ENCODE measurements around the gene PCSK4.
A peak's percentile ranks its signal among the peaks of the same experiment; 100 is the strongest.
"Not testable (repeated sequence)": the region's sequence is repeated elsewhere in the genome, so short reads cannot be mapped to it uniquely, and the experiment has no call there.

PCSK4 gene

DNA sequence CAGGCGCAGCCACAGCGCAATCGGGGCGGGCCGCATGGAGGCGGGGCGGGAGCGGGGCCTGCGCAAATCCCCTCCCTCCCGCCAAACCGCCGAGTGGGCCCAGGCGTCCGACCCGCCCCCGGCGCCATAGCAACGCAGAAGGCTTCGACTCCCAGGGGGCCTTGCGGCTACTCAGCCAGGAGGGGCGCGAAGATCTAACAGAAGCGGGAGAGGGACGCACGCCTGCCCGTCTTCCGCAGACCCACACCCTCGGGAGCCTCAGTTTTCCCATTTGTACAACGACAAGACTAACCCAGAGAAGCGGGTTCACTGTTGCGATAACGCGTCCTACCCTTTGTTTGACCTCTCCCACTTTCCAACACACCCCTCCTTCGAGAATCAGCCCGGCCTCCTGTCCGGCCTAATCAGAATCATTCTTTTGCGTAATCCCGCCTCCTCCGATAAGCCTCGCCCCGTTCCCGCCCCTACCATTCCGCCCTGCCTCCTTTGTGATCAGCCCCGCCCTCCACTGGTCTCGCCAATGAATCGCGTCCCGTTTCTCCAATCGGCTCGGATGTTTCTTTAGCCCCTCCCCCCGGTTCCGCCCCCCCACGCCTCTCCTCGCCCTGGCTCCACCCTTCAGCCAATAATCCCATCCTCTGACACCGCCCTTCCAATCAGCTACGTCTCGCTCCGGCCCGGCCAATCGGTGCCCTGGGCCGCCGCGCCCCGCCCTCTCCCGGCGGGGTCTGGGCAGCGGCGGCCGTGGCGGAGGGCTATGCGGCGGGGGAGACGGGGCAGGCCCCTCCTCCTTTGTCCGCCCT is at the start of gene PCSK4:
Gene PCSK4, minus strand, starts transcription at position 40 of the 803 bp plus-strand sequence. Its CDS starts 4 bp downstream, at position 36.
- DNase-seq (ENCODE audit: insufficient read length, low spot score) (peak; percentile 95), FAIRE-seq (peak; percentile 97)

DNA sequence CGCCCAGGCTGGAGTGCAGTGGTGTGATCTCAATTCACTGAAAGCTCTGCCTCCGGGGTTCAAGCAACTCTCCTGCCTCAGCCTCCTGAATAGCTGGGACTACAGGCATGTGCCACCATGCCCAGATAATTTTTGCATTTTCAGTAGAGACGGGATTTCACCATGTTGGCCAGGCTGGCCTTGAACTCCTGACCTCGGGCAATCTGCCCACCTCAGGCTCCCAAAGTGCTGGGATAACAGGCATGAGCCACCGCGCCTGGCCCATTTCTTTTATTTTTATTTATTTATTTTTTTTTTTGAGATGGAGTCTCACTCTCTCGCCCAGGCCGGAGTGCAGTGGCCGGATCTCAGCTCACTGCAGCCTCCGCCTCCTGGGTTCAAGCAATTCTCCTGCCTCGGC is 49.6 kb upstream of the PCSK4 start:
- not testable (repeated sequence) for FAIRE-seq; DNase-seq (ENCODE audit: insufficient read length, low spot score)

GRCh38 chr19:1538978-1539377 is 48.8 kb upstream of the PCSK4 start:
- FAIRE-seq (no peak), DNase-seq (ENCODE audit: insufficient read length, low spot score) (no peak)

DNA sequence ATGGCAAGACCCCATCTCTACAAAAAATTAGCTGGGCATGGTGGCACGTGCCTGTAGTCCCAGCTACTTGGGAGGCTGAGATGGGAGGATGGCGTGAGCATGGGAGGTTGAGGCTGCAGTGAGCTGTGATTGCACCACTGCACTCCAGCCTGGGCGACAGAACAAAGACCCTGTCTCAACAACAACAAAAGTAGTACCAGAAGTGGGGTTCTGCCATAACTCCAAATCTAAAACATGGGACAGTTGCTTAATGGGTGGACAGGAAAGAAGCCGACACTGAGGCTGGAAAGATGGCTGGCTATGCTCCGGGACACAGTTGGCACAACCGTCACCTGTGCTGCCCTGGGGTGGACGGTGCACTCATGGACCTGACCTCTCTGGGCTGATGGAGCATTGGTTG is 45.5 kb upstream of the PCSK4 start:
- not testable (repeated sequence) for FAIRE-seq; DNase-seq (ENCODE audit: insufficient read length, low spot score)

GRCh38 chr19:1534972-1535371 is 44.8 kb upstream of the PCSK4 start:
- no peak for FAIRE-seq
- no peak for DNase-seq (ENCODE audit: insufficient read length, low spot score)

GRCh38 chr19:1533510-1534150 is 43.5 kb upstream of the PCSK4 start:
- FAIRE-seq (no peak), DNase-seq (ENCODE audit: insufficient read length, low spot score) (no peak)

DNA sequence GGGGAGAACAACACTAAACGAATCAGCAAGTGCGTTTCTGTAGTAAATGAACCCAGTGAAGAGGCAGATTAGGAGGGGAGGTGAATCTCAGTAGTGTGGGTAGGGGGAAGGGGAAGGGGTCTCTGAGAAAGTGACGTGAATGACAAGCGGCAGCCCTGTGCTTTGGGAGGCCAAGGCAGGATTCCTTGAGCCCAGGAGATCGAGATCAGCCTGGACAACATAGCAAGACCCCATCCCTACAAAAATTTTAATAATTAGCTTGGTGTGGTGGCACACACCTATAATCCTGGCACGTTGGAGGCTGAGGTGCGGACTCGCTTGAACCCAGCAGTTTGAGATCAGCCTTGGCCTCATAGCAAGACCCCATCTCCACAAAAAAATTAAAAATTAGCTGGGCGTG is 41.9 kb upstream of the PCSK4 start:
- no peak for FAIRE-seq
- DNase-seq (ENCODE audit: insufficient read length, low spot score) = no peak

DNA sequence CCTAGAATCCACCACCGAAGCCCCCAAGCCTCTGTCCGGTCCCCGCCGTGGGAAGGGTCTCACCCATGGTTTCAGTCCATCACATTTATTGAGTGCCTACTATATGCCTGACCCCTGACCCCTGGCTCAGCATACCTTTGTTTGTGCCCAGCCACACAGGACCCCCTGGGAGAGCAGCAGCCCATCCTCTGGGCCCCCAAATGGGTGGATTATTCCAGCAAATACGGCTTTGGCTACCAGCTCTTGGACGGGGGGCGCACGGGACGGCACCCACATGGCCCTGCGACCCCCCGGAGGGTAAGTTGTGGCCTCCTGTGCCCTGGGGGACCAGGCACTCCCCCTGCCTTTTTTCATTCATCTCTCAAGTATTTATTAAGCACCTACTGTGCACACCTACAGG is 41.4 kb upstream of the PCSK4 start:
- DNase-seq (ENCODE audit: insufficient read length, low spot score) (no peak), FAIRE-seq (no peak)

DNA sequence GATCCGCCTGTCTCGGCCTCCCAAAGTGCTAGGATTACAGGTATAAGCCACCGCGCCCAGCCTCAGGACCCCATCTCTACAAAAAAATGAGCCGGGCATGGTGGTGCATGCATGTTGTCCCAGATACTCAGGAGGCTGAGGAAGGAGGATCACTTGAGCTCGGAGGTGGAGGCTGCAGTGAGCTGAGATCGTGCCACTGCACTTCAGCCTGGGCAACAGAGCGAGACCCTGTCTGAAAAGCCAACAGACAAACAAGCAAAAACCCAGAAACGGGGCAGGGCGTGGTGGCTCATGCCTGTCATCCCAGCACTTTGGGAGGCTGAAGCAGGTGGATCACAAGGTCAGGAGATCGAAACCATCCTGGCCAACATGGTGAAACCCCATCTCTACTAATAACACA is 40.7 kb upstream of the PCSK4 start:
- not testable (repeated sequence) for DNase-seq (ENCODE audit: insufficient read length, low spot score); FAIRE-seq

DNA sequence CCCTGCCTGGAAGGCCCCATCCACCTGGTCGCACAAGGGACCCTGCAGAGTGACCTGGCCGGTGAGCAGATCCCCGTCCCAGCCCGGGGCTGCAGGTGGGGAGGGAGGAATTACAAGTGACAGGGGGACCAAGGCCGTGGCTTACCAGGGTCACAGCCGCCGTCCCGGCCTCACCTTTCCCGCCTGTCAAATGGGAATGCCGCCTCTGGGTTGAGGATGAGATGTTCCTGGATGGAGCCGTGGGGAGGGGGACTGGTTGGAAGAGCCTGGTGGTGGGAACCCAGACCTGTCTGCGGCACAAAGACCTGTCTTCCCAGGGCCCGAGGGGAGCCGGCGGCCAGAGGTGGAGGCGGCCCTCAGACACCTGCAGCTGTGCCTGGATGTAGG is 39.3 kb upstream of the PCSK4 start:
- no peak for FAIRE-seq
- DNase-seq (ENCODE audit: insufficient read length, low spot score) = no peak

DNA sequence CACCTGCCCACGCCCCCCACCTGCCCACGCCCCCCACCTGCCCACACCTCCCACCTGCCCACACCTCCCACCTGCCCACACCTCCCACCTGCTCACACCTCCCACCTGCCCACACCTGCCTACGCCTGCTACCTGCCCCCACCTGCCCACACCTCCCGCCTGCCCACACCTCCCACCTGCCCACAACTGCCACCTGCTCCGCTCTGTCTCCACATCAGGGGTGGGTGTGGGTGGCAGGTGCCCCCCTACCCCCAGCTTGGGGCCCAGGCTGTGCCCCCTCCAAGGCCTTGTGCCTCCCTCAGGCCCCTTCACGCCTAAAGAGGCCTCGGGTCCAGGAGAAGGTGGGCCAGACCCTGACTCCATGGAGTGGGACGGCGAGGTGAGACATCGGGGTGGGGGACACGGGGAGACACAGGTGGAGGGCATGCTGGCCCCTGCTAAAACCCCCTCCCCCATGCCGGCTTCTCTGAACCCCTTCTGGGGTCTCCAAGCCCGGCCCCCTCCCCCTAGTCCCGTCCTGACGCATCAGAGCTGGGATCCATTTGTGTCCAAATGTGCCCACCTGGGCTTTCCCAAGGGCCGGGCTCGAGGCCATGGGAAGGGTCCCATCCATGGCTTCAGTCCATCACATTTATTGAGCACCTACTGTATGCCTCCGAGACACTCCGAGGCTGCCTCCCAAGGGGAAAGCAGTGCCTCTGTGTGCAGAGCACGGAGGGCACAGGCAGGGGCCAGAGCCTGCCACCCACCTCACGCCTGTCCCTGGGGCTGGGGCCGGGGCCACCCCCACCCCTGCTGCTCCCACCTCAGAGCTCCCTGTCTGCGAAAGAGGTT is 38.7 kb upstream of the PCSK4 start:
- DNase-seq (ENCODE audit: insufficient read length, low spot score) (no peak), FAIRE-seq (no peak)

DNA sequence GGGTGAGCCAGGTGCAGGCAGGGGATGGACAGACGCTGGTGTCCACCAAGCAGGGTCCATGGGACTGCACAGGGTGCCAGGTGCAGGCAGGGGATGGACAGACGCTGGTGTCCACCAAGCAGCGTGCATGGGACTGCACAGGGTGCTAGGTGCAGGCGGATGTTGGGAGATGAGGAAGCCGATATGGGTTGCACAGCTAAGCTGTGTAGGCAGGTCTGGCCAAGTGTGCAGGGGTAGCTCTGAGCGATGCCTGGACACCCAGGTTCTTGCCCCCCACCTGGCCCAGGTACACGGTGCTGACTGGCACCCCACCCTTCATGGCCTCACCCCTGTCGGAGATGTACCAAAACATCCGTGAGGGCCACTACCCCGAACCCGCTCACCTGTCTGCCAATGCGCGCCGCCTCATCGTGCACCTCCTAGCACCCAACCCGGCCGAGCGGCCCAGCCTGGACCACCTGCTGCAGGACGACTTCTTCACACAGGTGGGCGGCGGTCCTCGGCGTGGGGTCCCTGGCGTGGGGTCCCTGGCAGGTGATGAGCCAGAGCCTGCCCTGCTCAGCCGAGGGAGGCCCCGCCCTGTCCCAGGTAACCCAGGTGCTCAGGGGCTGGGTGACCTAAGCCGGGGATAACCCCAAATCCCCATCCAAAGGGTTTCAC is 37.6 kb upstream of the PCSK4 start:
- FAIRE-seq (no peak), DNase-seq (ENCODE audit: insufficient read length, low spot score) (no peak)

GRCh38 chr19:1526979-1527649 is 37.0 kb upstream of the PCSK4 start:
- DNase-seq (ENCODE audit: insufficient read length, low spot score) (no peak), FAIRE-seq (no peak)

DNA sequence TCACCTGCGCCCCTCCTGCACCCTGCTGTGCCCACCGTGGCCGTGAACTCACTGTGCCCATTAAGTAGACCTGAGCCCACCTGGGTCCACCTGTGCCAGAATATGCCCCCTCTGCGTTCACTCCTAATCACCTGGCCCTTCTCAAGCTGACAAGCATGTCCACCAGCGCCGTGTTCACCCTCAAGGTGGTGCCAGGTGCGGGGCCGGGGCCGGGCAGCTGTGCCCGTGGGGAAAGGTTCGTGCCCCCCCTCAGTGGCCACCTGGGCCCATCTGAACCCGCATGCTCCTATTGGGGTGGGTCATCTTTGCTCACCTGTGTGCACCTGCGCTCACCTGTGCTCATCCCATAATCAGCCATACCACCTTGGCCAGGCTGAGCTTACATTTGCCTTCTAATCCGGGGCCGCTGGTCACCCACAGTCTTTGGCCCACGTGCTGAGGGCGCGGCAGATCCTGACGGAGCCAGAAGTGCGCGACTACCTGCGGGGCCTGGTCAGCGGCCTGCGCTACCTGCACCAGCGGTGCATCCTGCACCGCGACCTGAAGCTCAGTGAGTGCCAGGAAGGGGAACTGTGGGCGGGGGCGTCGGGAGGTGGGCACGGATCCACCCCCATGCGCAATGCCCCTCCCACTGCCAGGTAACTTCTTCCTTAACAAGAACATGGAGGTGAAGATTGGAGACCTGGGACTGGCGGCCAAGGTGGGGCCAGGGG is 36.1 kb upstream of the PCSK4 start:
- DNase-seq (ENCODE audit: insufficient read length, low spot score) (no peak), FAIRE-seq (no peak)

DNA sequence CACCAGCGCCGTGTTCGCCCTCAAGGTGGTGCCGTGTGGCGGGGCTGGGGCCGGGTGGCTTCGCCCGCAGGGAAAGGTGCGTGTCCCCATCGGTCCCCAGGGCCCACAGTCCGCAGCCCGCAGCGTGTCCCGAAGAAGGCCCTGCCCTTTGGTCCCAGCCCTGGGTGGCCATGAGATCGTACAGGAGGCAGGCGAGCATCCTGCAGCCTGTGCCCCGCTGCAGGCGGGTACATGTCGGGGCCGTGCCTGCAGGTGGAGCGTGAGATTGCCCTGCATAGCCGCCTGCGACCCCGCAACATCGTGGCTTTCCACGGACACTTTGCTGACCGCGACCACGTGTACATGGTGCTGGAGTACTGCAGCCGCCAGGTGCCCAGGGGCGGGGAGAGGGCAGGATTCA is 35.2 kb upstream of the PCSK4 start:
- DNase-seq (ENCODE audit: insufficient read length, low spot score) (no peak), FAIRE-seq (no peak)

DNA sequence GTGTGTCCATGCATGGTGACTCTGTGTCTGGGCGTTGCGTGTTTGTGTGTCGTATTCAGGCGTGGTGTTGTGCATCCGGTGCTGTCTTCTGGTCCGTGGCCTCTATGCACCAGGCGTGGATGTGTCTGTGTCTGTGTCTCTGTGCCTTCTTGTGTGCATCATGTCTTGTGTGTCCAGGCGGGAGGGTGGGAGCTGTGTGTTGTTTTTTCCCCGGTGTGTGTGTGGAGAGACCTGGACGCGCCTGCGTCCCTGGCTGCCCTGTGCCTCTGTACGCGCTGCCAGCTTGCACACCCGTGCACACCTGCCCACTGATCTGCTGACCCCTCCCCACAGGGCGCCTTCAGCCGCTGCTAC is 34.8 kb upstream of the PCSK4 start:
- no peak for FAIRE-seq

GRCh38 chr19:1524287-1524971 is 34.3 kb upstream of the PCSK4 start:
- DNase-seq (ENCODE audit: insufficient read length, low spot score) (no peak), FAIRE-seq (no peak)

More for the DNA sequence above, 34.8 kb upstream of the PCSK4 start:
- no peak for DNase-seq (ENCODE audit: insufficient read length, low spot score)

- DNase-seq (ENCODE audit: insufficient read length, low spot score) (no peak), FAIRE-seq (no peak)
Measured at GRCh38 chr19:1523412-1524286, 33.5 kb upstream of the PCSK4 start, which contains the start of gene PLK5. Gene PLK5, plus strand, starts transcription at chr19:1524077. Its CDS starts 2,920 bp downstream, at chr19:1526997.

Measured in GM19239 (cell line).